KG1 (cell line): ENCODE results near the gene MYO1B.

ENCODE experiments used
- DNase-seq: peaks from one replicate; lab custom pipeline; 2025; lab: John Stamatoyannopoulos, UW

Gene MYO1B

DNA sequence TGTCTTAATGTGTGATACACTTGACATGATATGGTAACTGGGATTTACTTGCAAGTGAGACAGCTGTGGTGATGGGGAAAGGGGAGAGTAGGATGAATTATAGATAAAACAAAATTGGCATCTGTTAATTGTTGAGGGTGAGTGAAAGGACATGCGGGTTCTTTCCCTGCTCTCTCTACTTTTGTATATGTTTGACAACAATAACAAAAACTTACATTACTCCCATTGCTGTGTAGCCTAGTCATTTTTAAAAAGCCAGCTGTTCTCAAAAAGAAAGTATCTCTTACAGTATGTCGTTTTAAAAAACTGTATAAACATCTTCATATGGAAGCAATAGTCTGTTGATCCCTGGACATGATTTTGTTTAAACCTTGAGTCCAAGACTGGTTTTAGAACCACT, 117.6 kb downstream of the MYO1B start:
- DNase-seq: no peak

DNA sequence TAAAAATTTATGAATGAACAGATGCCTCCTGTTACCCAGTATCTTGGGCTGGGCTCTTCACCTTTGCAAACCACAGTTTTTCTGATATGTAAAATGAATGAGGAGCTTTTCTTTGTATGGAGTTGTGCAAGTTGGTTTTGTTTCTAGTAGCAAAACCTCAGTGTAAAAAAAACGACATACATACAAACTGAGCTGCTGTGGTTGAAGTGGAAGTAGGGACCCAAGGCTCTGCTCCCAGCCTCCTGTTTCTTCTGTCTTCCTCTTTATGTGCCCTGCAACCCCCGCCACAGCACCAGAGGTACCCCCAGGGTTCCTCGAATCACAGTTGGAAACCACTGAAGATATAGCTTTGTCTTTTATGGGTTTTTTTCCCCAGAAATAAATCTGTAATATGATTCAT, 118.1 kb downstream of the MYO1B start:
- DNase-seq: no peak

- DNase-seq: no peak
Measured at GRCh38 chr2:191365089-191365488, 119.9 kb downstream of the MYO1B start.

GRCh38 chr2:191366199-191366598, 121.0 kb downstream of the MYO1B start:
- no peak for DNase-seq

DNA sequence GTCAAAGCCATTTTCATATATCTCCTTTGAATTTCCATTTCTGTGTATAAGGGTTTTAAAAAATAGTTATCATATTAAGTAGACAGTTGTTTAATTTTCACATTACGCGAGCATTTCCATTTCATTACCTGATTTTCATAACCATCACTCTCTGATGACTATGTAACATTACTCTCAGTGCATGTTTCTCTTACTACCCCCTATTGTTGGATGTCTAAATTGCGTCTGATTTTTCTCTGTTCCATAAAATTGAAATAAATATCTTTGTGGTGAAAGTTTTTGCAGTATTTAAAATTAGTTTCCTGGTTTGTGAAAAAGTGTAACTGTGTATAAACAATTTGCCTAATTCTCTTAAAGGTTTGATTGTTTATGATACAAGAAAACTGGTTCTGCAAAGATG, 123.8 kb downstream of the MYO1B start:
- DNase-seq: no peak

GRCh38 chr2:191374366-191374765, 129.2 kb downstream of the MYO1B start:
- DNase-seq: no peak

- no peak for DNase-seq
Measured at GRCh38 chr2:191374939-191375338, 129.7 kb downstream of the MYO1B start.

DNA sequence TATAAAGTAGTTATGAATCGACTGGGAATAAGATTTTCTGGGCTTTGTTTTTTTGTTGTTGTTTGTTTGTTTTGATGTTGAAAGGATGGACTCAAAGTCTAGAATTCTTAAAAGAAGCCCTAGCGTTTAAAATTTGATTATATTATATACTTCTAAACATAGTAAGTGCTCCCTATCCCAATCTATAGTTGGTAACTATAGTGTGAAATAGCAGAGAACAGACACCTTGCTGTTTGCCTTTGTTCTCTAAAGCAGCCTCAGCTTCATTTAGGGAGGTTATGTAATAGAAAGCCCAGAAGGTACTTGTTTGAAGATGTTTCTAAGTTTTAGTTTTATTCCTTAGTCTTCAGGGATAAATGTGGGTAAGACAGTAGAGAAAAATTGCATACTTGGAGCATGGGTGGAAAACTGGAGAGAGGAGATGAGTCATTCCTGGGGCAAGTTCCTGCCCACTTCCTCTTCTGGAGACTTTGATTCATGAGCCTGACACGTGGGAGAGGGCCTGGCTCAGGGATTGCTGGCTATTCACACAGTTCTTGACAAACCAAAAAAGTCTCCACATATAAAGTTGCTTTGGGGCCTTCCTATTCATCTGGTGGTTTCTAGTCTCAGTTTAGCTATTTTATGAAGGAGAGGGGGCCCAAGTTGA, 131.9 kb downstream of the MYO1B start:
- DNase-seq: no peak

DNA sequence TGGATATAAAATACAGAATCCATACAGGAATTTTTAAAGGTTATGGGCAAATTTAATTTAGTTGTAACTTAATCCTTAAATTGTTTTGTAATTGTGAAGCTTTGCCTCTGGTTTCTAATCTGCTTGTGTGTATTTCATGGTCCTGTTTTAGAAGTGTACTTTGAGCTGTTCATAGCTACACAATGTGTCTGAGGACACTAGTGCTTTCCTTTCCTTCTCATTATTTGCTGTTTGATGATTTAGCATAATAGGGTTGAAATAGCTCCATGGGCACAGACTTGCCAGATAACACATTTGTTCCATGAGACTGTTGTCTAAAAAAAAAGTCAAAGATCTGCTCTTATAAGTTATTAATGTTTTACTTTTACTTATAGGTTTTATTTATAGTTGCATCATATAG, 134.2 kb downstream of the MYO1B start:
- no peak for DNase-seq

- no peak for DNase-seq
Measured at GRCh38 chr2:191382801-191383200, 137.6 kb downstream of the MYO1B start.

DNA sequence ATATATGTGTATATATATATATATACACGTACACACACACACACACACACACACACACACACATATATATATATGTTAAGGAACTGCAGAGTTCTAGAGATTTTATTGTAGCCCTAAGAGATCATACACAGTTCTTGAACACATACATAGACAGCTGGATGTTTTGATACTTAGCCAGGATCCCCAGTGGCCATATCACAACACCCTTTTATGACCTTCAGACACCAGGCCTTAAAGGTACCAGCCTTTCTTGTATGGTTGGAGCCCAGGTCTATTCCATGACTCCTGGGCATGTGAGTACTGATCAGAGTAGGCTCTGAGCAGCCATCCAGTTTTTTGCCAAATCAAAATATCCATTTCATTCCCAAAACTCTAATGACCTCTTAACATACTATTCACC, 138.3 kb downstream of the MYO1B start:
- no peak for DNase-seq

DNA sequence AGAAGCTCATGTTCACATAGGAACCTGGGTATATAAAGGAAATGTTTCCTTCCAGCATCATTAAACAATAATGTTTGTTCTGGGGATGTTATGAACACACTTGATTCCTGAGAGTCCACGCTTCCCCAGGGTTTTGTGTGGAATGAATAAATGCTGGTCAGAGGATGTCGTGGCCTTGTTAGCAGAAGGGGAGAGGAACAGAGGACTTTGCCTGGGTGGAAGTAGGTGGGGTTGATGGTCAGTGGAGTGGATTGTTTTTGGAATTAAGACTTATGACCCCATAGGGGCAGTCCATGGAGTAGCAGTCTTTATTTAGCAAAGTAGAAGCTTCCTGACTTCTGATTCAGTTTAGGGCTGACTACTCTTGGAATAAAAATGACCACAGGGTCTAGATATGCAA, 139.6 kb downstream of the MYO1B start:
- no peak for DNase-seq

DNA sequence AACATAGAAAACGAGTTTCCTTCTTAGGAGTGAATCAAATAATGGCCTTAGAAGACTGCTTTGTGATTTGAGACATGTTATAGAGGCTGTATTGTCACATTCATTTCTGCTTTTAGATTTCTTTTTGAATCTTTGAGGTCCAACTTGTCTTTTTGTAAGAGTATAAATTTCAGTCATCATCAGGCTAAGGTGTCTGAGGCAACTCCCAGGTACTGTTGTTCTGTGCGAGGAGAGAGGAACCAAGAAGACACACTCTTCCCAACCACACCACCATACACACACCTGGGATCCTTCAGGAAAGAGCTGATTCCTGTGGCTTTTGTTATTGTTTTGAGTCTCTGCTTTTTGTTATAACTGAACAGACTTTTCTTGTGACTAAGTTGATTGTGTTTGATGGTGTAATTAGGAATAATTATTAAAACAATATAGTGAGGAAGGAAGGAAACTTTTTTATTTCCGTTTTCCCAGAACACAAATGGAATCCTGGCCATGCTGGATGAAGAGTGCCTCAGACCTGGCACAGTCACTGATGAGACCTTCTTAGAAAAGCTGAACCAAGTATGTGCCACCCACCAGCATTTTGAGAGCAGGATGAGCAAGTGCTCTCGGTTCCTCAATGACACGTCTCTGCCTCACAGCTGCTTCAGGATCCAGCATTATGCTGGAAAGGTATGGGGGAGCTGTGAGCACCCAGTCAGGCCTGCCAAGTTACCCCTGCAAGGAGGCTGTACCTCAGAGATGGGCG, 140.4 kb downstream of the MYO1B start:
- DNase-seq: no peak

DNA sequence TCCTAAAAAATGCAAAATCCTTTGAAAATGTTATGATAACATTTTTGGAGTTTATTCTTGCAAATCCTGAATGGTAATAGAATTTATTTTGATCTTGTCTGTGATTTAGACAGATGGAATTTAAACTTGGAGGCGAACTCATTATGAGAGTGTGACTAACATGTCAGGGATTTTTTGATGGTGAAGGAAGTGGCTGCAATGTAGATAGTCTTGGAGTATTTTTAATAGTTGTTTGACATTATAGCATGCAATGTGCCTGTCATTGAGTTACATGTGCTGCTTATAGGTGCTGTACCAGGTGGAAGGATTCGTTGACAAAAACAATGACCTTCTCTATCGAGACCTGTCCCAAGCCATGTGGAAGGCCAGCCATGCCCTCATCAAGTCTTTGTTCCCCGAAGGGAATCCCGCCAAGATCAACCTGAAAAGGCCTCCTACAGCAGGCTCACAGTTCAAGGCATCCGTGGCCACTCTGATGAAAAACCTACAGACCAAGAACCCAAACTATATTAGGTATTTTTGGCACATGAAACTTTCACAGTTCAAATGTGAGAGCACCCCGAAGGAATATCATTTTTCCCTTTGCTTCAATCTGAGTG, 141.8 kb downstream of the MYO1B start:
- no peak for DNase-seq

DNA sequence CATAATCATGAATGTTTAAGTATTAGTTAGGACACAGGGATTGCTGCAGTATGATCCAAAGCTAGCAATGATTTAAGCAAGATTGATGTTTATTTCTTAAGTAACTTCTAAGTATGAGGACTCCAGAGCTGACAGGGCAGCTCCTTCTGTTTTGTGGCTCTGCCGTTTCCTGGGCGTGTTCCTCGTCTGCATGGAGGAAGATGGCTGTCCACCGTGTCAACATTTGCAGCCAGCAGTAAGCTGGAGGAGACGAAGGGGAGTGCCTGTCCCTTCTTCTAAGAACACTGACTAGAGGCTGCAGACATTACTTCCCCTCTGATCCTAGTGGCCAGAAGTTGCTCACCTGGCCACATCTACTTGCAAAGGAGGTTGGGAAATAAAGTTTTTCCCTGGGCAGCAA, 144.1 kb downstream of the MYO1B start:
- DNase-seq: no peak

DNA sequence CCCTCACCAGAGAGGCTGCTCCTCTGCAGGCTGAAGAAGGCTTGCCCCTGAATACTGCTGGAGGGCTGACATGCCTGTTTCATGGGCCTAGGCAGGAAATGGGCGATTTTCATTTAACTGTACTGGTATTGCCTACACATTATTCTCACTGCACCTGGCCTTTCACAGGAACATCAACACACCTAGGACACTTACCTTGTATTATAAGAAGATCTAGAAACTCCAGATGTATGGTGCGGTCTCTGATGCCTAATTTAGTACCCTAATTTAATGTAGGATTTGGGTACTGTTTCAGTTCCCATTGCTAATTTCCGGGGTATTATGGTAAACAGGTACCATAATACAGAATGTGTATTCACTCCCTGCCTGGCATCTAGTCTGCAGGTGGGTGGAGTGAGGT, 146.0 kb downstream of the MYO1B start:
- no peak for DNase-seq

DNA sequence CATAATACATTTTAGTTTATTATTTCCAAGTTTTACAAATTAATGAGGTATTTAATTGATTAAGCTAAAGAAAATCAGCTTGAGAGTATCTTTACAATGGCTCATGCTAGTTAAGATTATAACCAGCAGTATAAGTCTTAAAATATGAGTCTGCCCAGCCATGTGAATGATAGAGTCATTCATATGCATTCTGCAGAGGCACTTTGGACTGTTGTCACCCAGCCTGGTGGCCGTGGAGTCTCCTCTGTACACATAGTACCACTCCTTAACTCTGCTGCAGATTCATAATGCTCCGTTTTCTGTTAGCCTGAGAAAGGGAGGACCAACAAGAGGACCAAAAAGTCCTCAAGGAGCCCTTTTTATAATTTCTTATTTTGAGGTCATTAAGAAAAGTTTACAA, 148.8 kb downstream of the MYO1B start:
- no peak for DNase-seq

GRCh38 chr2:191396794-191397193, 151.6 kb downstream of the MYO1B start:
- no peak for DNase-seq

DNA sequence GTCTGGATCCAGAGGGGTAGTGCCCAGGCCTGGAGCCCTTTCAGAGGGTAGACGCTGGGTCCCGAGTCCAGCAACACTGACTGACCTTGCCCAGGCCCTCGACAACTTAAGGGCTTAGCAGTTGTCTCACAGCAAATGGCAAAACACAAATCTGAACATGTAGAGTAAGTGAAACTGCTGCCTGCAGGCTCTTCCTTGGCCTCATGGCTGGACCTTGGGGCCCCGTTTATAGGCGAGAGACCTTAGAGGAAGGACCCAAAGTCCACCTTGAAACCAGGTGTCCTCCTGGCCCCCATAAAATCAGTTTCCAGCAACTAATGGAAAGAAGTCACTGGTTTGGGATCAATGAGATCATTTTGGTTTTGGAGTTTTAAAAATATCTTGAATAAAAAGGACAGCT, 154.4 kb downstream of the MYO1B start:
- DNase-seq: no peak

- DNase-seq: no peak
Measured at GRCh38 chr2:191401287-191401686, 156.1 kb downstream of the MYO1B start.

GRCh38 chr2:191402966-191403565, 157.9 kb downstream of the MYO1B start:
- no peak for DNase-seq

DNA sequence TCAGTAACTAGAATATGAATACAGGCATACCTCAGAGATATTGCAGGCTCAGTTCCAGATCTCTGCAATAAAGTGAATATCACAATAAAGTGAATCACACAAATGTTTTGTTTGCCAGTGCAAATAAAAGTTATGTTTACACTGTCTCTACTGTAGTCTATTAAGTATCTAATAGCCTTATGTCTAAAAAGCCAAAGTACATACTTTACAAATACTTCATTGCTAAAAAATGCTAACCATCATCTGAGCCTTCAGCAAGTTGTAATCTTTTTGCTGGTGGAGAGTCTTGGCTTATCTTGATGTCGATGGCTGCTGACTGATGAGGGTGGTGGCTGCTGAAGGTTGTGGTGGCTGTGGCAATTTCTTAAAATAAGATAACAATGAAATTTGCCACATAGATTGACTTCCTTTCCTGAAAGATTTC, 159.4 kb downstream of the MYO1B start:
- DNase-seq: no peak

DNA sequence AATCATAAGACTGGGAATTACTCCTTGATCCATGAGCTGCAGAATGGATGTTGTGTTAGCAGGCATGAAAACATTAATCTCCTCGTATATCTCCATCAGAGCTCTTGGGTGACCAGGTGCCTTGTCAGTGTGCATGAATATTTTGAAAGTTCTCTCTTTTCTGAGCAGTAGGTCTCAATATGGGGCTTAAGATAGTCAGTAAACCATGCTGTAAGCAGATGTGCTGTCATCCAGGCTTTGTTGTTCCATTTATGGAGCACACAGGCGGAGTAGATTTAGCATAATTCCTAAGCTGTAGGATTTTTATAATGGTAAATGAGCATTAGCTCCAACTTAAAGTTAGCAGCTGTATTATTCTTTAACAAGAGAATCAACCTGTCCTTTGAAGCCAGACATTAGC, 160.3 kb downstream of the MYO1B start:
- DNase-seq: no peak
